ENCODE results near the gene MCF2L2.
"Not testable (repeated sequence)": the region's sequence is repeated elsewhere in the genome, so short reads cannot be mapped to it uniquely, and the experiment has no call there.

The MCF2L2 gene

GRCh38 chr3:183427196-183427875 lies 1.1 kb downstream of the MCF2L2 start:
- Histone ChIP-seq H3K4me3 (ENCODE audit: low read depth, low read length) (peak overlapping the region; percentile 65), H3K9me3 (ENCODE audit: control insufficient read depth, low read length) (no peaks in the 10 kb centered on the region), H3K27ac (peak overlapping the region; percentile 81), H3K36me3 (ENCODE audit: control insufficient read depth, insufficient read depth, low read length) (no peaks in the 10 kb centered on the region), H3K9ac (peak overlapping the region; percentile 41), H3K4me1 (no peaks in the 10 kb centered on the region), H2AFZ (peak overlapping the region; percentile 72), H3K79me2 (peaks cover 16% of the 10 kb centered on the region), H3K4me2 (ENCODE audit: low read length) (peak overlapping the region; percentile 96), H3K27me3 (ENCODE audit: control insufficient read depth, insufficient read depth, low read length) (no peaks in the 10 kb centered on the region)
- TF ChIP-seq, protein P1, sequence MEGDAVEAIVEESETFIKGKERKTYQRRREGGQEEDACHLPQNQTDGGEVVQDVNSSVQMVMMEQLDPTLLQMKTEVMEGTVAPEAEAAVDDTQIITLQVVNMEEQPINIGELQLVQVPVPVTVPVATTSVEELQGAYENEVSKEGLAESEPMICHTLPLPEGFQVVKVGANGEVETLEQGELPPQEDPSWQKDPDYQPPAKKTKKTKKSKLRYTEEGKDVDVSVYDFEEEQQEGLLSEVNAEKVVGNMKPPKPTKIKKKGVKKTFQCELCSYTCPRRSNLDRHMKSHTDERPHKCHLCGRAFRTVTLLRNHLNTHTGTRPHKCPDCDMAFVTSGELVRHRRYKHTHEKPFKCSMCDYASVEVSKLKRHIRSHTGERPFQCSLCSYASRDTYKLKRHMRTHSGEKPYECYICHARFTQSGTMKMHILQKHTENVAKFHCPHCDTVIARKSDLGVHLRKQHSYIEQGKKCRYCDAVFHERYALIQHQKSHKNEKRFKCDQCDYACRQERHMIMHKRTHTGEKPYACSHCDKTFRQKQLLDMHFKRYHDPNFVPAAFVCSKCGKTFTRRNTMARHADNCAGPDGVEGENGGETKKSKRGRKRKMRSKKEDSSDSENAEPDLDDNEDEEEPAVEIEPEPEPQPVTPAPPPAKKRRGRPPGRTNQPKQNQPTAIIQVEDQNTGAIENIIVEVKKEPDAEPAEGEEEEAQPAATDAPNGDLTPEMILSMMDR (IDR thresholded peaks at IDR 0.05), result no peak

DNA sequence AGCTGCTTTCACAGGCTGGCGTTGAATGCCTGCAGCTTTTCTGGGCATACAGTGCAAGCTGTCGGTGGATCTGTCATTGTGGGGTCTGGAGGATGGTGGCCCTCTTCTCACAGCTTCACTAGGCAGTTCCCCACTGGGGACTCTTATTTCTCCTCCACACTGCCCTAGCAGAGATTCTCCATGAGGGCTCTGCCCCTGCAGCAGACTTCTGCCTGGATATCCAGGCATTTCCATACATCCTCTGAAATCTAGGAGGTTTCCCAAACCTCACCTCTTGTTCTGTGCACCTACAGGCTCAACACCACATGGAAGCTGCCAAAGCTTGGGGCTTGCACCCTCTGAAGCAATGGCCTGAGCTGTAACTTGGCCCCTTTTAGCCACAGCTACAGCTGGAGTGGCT lies 9.6 kb downstream of the MCF2L2 start:
- H3K79me2 ChIP-seq, result peaks cover 26% of the 10 kb centered on the region
- not testable (repeated sequence) for H3K27me3 ChIP-seq (ENCODE audit: control insufficient read depth, insufficient read depth, low read length); H3K4me2 ChIP-seq (ENCODE audit: low read length); H3K27ac ChIP-seq; H2AFZ ChIP-seq; H3K4me1 ChIP-seq; H3K4me3 ChIP-seq (ENCODE audit: low read depth, low read length); H3K9me3 ChIP-seq (ENCODE audit: control insufficient read depth, low read length); H3K9ac ChIP-seq; H3K36me3 ChIP-seq (ENCODE audit: control insufficient read depth, insufficient read depth, low read length)

DNA sequence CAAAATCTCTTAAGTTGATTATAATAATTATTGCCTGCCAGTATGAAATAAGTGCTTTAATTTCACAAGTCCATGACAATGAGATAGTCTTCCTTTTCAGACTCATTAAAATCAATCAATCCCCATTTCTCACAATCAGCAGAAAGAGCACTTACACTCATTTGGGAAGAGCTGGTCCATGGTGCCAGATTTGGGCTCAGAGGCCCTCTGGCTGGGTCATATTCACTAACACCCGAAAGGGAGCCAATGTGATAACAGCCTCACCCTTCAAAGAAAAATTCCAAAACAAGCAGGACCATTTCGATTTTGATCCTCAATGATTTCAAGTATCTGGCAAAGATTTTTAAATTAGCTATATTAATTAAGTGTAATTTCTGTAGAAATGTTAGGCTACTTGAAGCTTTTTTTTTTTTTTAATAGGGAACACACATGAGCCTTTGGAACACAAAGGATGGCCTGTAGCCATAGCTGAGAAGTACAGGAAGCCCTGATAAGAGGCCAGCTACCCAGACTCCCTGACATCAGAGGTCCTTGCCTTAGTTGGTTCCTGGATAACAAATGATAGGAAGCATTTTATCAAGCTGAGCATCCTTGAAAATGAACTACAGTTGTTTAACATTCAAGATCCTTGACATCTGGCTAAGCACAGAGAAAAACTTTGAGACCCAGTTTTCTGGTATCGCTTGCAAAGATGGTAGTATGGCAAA lies 17.1 kb downstream of the MCF2L2 start:
- Histone ChIP-seq H3K27ac (no peak overlapping the region), H3K9me3 (ENCODE audit: control insufficient read depth, low read length) (no peaks in the 10 kb centered on the region)

DNA sequence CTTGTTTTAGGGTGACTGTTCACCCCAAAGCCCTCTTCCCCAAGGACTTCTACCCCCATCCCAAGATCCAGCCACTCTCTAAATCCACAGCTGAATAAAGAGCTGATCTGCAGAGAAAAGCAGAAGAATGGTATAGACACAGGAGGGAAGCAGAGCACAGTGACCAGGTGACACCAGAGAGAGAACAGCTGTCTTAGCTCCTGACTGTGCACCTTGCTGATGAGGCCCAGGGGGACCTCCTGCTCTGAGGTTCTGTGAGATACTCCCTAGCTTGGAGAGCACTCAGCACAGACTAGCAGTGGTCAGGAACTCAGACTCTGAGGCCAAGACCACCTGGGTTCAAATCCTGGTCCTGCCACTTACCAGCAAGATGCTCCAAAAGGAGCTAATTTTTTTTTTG lies 17.7 kb downstream of the MCF2L2 start:
- no peak overlapping the region for H2AFZ ChIP-seq
- H3K9ac ChIP-seq, result no peak overlapping the region
- no peaks in the 10 kb centered on the region for H3K9me3 ChIP-seq (ENCODE audit: control insufficient read depth, low read length)
- H3K27me3 ChIP-seq (ENCODE audit: control insufficient read depth, insufficient read depth, low read length), result no peaks in the 10 kb centered on the region
- H3K79me2 ChIP-seq, result peaks cover 4% of the 10 kb centered on the region
- H3K36me3 ChIP-seq (ENCODE audit: control insufficient read depth, insufficient read depth, low read length), result no peaks in the 10 kb centered on the region
- no peak overlapping the region for H3K4me2 ChIP-seq (ENCODE audit: low read length)
- no peaks in the 10 kb centered on the region for H3K4me1 ChIP-seq
- H3K4me3 ChIP-seq (ENCODE audit: low read depth, low read length), result no peak overlapping the region
- H3K27ac ChIP-seq, result no peak overlapping the region
- TF ChIP-seq, protein P1 (IDR thresholded peaks at IDR 0.05), result no peak

More for the DNA sequence above, 17.1 kb downstream of the MCF2L2 start:
- no peaks in the 10 kb centered on the region for H3K4me1 ChIP-seq
- H3K79me2 ChIP-seq, result peaks cover 4% of the 10 kb centered on the region
- no peaks in the 10 kb centered on the region for H3K27me3 ChIP-seq (ENCODE audit: control insufficient read depth, insufficient read depth, low read length)
- TF ChIP-seq, protein P1 (IDR thresholded peaks at IDR 0.05), result no peak
- no peaks in the 10 kb centered on the region for H3K36me3 ChIP-seq (ENCODE audit: control insufficient read depth, insufficient read depth, low read length)
- H3K4me2 ChIP-seq (ENCODE audit: low read length), result no peak overlapping the region
- no peak overlapping the region for H2AFZ ChIP-seq
- no peak overlapping the region for H3K4me3 ChIP-seq (ENCODE audit: low read depth, low read length)
- no peak overlapping the region for H3K9ac ChIP-seq

DNA sequence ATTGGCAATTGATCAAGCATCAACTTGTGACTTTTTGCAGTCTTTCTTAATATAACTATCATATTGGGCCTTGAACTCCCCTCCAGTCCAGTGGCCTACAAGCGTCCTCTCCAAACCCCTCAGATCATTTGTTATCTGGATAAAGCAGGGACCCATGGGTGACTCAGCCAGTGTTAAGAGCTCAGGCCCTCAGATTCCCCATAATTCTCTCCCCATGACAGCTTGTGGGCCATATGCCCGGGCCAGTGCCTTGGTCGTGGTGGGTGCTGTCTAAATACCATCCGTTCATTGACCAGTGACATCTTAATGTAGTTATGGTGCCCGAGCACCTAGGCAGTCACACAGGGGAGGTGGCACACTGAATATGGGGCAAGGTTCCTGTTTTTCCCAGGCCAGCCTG lies 18.1 kb downstream of the MCF2L2 start:
- H3K4me2 ChIP-seq (ENCODE audit: low read length), result no peak overlapping the region
- TF ChIP-seq, protein P1 (IDR thresholded peaks at IDR 0.05), result no peak
- H3K27me3 ChIP-seq (ENCODE audit: control insufficient read depth, insufficient read depth, low read length), result no peaks in the 10 kb centered on the region
- no peak overlapping the region for H3K27ac ChIP-seq
- peaks cover 4% of the 10 kb centered on the region for H3K79me2 ChIP-seq
- H3K4me3 ChIP-seq (ENCODE audit: low read depth, low read length), result no peak overlapping the region
- H3K4me1 ChIP-seq, result no peaks in the 10 kb centered on the region
- H3K9ac ChIP-seq, result no peak overlapping the region
- no peak overlapping the region for H2AFZ ChIP-seq
- H3K9me3 ChIP-seq (ENCODE audit: control insufficient read depth, low read length), result no peaks in the 10 kb centered on the region
- H3K36me3 ChIP-seq (ENCODE audit: control insufficient read depth, insufficient read depth, low read length), result no peaks in the 10 kb centered on the region
